Medulla oblongata (tissue), 1 donor: ENCODE measurements around the gene FNIP1.
"Not testable (repeated sequence)": the region's sequence is repeated elsewhere in the genome, so short reads cannot be mapped to it uniquely, and the experiment has no call there.

Source experiments
- DNase-seq: peaks from one replicate; pipeline ENCODE4 v3.0.0-alpha.2; 2015; ENCODE audit errors: extremely low spot score

FNIP1 gene

GRCh38 chr5:131607903-131608540 is 188.8 kb downstream of the FNIP1 start:
- DNase-seq = no peak

GRCh38 chr5:131607418-131607817 is 189.4 kb downstream of the FNIP1 start:
- no peak for DNase-seq

- DNase-seq = no peak
Observed at GRCh38 chr5:131605086-131605485, 191.7 kb downstream of the FNIP1 start.

- no peak for DNase-seq
Observed at GRCh38 chr5:131595088-131596033, 201.5 kb downstream of the FNIP1 start.

- no peak for DNase-seq
Observed at GRCh38 chr5:131593921-131594320, 202.9 kb downstream of the FNIP1 start.

- DNase-seq = not testable (repeated sequence)
Observed at GRCh38 chr5:131593436-131593835, 203.4 kb downstream of the FNIP1 start.
